Testis (tissue), 2 donors: Measurements from ENCODE around the gene PRRC2A.

Experiments
- POLR2A ChIP-seq: fragments of 450-650 bp; IDR thresholded peaks from one replicate; pipeline ENCODE4 v1.6.1; 2017; ENCODE audit warnings: antibody characterized with exemption, mild to moderate bottlenecking, moderate library complexity
- TF ChIP-seq, protein P1 (sequence below), 3 experiments: fragments of 450-650 bp in 2 of 3; fragments of 200-600 bp in 1 of 3; sonication (generic) in 1 of 3; IDR thresholded peaks; one replicate each; pipeline ENCODE4 v1.5.1; 2016 to 2019; ENCODE audit warnings: antibody characterized with exemption in 3 of 3, mild to moderate bottlenecking in 2 of 3, moderate library complexity in 1 of 3

DNA sequence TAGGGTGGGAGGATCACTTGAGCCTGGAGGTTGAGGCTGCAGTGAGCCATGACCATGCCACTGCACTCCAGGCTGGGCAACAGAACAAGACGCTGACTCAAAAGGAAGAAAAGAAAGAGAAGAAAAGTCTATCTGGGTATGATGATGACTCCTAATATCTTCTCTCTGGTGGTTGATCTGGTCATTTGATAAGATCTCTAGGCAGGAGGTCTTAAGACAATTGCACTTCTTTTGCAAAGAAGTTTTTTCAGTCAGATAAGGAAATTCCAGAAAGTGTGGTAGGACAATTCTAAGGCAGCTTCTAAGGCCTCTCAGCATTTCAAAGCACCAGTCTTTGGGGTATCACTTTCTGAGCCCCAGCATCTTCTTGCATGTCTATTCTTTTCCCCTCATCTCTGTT, 13.2 kb upstream of the PRRC2A start:
- TF ChIP-seq, protein P1, sequence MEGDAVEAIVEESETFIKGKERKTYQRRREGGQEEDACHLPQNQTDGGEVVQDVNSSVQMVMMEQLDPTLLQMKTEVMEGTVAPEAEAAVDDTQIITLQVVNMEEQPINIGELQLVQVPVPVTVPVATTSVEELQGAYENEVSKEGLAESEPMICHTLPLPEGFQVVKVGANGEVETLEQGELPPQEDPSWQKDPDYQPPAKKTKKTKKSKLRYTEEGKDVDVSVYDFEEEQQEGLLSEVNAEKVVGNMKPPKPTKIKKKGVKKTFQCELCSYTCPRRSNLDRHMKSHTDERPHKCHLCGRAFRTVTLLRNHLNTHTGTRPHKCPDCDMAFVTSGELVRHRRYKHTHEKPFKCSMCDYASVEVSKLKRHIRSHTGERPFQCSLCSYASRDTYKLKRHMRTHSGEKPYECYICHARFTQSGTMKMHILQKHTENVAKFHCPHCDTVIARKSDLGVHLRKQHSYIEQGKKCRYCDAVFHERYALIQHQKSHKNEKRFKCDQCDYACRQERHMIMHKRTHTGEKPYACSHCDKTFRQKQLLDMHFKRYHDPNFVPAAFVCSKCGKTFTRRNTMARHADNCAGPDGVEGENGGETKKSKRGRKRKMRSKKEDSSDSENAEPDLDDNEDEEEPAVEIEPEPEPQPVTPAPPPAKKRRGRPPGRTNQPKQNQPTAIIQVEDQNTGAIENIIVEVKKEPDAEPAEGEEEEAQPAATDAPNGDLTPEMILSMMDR (IDR thresholded peaks at IDR 0.05) = no peak
- TF ChIP-seq POLR2A = no peak
